Dermis microvascular lymphatic vessel endothelial cell (primary cell): Measurements from ENCODE around the gene DCK. TPM values are rescaled to one million over a fixed set of nuclear protein-coding genes. Genes with fewer than 3 reads are reported as not detected.
A peak's percentile ranks its signal among the peaks of the same experiment; 100 is the strongest.

ENCODE experiments used
- DNase-seq, 2 donors: peaks; one replicate each; pipeline versions ENCODE4 v3.0.0 to v3.0.0-alpha.2; 2010; ENCODE audit warnings: low read depth in 2 of 2
- total RNA-seq: library from RNA; depleted of rRNA; stranded (reverse); fragments of >200 nt; gene quantifications from 2 replicates; pipeline ENCODE4 v1.2.1, GENCODE V29; 2014

DCK gene
- total RNA-seq, 1 donor from 2014 or later, result 17.7 TPM

DNA sequence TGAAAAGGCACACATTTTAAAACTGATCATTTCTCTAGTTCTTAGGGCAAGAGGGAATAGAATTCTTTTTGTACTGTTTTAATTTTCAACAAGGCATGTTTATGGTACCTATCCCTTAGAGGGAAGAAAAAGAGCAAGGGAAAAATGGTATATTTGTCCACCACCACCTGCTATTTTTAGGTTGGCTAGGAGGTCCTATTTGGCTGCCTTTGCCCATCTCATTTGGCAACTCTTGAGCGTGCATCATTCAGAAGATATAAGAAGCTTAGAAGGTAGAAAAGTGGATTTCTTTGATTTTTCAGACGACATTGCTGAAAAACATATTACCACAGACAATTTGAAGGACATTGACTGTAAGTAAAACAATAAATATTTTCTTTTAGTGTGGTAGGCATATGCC lies 69.0 kb downstream of the DCK start:
- DNase-seq, result no peak

DNA sequence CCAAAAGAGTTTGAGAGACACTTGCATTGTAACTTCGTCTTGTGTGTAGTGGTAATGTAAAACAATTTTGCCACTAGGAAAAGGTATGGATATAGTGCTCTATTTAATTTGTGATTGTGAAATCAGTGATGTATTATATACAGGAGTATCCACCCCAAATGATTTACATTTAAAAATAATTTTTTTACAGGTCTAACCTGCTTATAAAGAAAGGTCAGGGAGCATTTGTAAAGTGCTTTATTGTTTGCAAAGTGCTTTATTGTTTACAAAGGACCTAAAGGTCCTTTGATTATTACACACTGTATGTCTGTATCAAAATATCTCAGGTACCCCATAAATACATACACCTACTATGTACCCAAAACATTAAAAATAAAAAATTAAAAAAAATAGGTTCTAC lies 70.3 kb downstream of the DCK start:
- DNase-seq, result no peak

DNA sequence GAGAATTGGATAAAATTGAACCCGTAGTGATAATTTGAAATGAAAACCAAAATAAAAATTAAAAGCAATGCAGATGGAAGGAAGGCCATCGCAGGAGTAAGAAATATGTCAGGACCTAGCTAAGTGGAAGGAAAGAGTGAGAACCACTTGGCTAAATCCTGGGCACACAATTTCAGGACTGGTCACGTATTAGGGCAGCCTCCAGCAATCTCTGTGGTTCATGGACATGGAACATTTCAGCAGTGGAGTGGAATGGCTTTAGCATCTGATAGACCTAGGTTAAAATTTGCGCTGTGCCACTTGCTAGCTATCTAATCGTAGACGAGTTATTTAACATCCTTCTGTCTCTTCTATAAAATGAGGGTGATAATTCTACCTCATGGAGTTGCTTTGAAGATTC lies 71.1 kb downstream of the DCK start:
- DNase-seq, result no peak

DNA sequence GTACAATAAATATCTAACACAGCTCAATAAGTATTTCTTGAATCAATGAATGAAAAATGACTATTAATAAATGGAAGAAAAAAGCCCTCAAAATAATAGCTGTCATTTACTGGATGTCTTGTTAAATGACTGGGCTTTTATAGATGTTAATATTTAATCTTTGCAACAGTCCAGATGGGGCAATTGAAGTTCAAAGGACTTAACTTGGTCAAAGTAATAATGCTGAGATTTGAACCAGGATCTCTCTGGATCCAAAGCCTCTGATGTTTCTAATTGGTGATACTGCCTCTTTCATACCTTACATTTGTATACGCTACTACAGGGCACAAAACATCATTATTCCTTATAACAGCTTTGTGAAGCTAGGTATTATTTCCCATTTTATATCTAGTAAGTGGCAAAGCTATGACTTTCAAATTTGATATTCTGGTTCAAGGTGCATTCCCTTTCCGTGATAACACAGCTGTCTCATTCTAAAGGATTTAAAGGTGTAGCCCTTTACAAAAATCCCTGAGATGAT lies 72.6 kb downstream of the DCK start:
- DNase-seq, result no peak

DNA sequence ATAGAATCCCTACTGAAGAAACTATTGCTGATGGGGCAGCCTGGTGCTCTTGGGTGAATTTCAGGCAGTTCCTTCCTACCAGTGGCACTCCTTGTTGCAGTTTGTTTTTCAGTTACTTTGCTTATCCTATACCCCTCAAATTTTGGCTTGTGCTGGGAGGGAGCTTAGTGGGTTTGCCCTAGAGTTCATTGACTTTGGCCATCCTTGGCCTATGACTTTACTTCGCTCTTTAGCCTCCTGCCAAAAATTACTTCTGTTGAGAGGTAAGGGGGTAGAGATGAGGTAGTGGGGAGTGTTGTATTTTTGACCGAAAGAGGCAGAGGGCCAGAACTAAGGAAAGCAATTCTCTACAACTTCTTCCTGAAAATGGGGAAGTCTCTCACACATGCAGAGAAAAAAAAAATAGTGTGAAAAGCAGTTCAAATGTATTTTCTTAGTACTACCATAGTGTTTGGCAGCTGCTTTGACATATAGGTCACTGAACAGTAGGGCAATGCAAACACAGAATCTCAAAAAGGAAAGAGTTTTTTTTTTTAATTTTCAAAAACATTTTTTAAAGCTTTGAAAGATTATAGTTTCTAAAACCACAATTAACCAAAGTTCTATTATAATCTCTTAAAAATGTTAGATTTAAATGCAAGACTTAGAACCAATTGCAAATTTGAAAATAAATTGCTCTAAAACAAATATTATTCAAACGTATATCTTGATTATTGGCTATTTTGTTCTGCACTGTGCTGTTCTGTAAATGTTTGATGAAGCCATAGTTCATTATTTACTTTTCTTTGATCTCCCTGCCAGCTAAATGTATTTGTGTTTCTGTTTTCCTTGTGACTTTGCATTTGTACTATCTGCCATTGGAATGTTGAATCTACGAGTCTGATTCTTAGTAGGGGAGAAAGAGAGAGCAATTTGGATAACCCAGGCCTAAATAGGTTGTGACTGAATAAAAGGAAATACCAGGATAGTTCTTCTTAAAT lies 73.6 kb downstream of the DCK start:
- no peak for DNase-seq

DNA sequence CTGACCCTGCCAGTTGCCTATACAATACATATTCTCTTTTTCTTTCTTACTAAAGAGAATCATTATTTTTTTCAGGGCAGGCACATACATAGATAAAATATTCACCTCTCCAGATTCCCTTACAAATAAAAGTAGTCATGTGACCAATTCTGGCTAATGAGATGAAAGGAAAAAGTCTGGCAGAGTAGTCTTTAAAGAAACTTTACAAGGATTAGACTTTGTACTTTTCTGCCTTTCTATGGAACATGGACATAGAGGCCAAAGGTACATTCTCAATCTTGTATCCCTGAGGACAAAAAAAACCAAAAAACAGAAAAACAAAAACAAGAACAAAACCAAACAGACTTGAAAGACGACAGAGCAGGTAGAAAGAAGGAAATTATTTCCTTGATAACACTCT lies 75.6 kb downstream of the DCK start:
- DNase-seq, result no peak

DNA sequence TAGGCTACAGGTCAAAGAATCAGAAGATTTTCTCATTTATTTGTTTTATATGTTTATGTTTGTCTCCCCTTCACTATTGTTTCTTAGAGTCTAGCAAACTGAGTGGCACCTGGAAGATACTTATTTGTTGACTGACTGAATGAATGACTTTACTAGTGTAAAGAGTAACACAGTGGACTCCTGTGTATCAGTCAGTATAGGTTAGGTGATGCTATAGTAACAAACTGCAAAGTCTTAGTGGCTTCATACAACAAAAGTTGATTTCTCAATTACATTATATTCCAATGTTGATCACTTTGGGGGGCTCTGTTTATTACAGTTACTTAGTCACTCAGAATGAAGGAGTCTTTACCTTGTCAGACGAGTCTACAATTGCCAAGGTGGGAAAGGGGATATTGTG lies 76.6 kb downstream of the DCK start:
- no peak for DNase-seq

DNA sequence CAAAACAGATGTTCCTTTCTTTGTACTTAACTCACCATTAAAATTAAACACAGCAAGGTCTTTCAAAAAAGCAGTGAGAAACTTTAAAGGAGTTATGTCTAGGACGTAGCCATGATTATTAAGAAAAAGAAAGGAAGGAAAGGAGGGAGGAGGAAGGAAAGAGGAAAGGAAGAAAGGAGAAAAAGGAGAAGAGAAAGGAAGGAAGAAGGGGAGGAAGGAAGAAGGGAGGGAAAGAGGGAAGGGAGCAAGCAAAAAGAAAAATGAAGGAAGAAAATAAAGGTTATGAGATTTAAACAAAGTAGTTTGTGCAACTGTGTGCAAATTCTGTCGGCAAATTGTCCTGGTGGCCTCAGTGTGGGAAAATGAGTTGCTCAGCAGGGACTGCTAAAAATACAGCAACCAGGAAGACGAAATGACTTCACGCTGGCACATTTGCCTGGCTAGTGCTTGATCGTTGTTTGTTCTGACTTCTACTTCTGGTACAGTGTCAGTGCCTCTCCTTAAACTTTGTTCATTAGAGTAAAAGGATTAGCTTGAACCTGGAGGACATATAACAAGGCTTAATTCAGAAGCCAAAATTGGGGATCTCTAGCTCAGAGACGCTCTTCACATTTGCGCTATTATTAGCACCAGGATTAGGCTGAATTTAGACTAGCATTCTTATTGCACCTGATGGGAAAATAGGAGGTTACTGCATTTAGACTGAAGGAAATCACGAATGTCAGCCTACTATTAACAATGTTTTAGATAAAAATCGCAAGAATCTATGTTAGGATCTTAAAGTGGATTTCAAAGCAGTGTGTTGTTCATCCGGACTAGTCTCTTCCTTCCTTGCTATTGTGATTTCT lies 81.2 kb downstream of the DCK start:
- peak in 1 of 2 donors; percentile 4 for DNase-seq

Other genes starting within 250 kb of the DCK start
- gene GRSF1, start 153.8 kb upstream of the DCK start, total RNA-seq, result 50.4 and 53.8 TPM in 2 replicates
- 8.2 and 10.4 TPM in 2 replicates for gene MOB1B, start 91.3 kb upstream of the DCK start, total RNA-seq